Liver (tissue), 9 donors: ENCODE data around the gene AP2A2. TPM values are rescaled to one million over a fixed set of nuclear protein-coding genes. Genes with fewer than 3 reads are reported as not detected.

Experiments
- DNase-seq: peaks from one replicate; pipeline ENCODE4 v3.0.0-alpha.2; 2017; ENCODE audit warnings: low spot score
- H3K27ac ChIP-seq, 2 donors: one replicate each; pipeline ENCODE4 v1.7.0; 2013; ENCODE audit warnings: inconsistent platforms in 2 of 2, low read length in 2 of 2, control low read depth in 1 of 2, low read depth in 1 of 2, mild to moderate bottlenecking in 1 of 2
- H3K27me3 ChIP-seq, 4 donors: one replicate each; pipeline versions ENCODE4 v1.6.1 to v1.7.0; 2013; ENCODE audit warnings: low read length in 3 of 4, inconsistent platforms in 1 of 4, mild to moderate bottlenecking in 1 of 4, moderate library complexity in 1 of 4; ENCODE audit not compliant: control insufficient read depth in 4 of 4, insufficient read depth in 4 of 4
- H3K36me3 ChIP-seq, 4 donors: one replicate each; pipeline versions ENCODE4 v1.6.1 to v1.7.0; 2013; ENCODE audit warnings: low read length in 3 of 4, mild to moderate bottlenecking in 3 of 4, low read depth in 1 of 4, moderate library complexity in 1 of 4; ENCODE audit not compliant: control insufficient read depth in 4 of 4, insufficient read depth in 3 of 4
- H3K4me1 ChIP-seq, 4 donors: one replicate each; pipeline versions ENCODE4 v1.6.1 to v1.7.0; 2013; ENCODE audit warnings: low read length in 3 of 4, mild to moderate bottlenecking in 3 of 4, moderate library complexity in 1 of 4; ENCODE audit not compliant: control insufficient read depth in 4 of 4, insufficient read depth in 4 of 4
- H3K4me3 ChIP-seq, 3 donors: one replicate each; pipeline versions ENCODE4 v1.6.1 to v1.7.0; 2013; ENCODE audit warnings: low read length in 3 of 3, control low read depth in 1 of 3, low read depth in 1 of 3, mild to moderate bottlenecking in 1 of 3
- H3K9ac ChIP-seq, 2 donors: one replicate each; pipeline ENCODE4 v1.7.0; 2013; ENCODE audit warnings: low read length in 2 of 2, mild to moderate bottlenecking in 2 of 2, moderate library complexity in 2 of 2, control low read depth in 1 of 2, low read depth in 1 of 2
- H3K9me3 ChIP-seq, 4 donors: one replicate each; pipeline versions ENCODE4 v1.6.1 to v1.7.0; 2013; ENCODE audit warnings: low read length in 3 of 4; ENCODE audit not compliant: control insufficient read depth in 4 of 4
- CTCF ChIP-seq: fragments of 150-350 bp; IDR thresholded peaks from 2 replicates; pipeline ENCODE4 v1.5.1; 2017; ENCODE audit warnings: improper control_type of control experiment, low read depth, low read length; ENCODE audit not compliant: missing input control
- EGR1 ChIP-seq, 2 donors: IDR thresholded peaks; 2 replicates each; pipeline ENCODE4 v1.6.1; 2016 to 2018; ENCODE audit warnings: antibody characterized with exemption in 2 of 2, low read depth in 2 of 2
- FOXA1 ChIP-seq: IDR thresholded peaks from 2 replicates; pipeline ENCODE4 v1.6.1; 2016; ENCODE audit warnings: antibody characterized with exemption
- FOXA2 ChIP-seq: IDR thresholded peaks from 2 replicates; pipeline ENCODE4 v1.6.1; 2016; ENCODE audit warnings: antibody characterized with exemption
- GABPA ChIP-seq, 2 donors: IDR thresholded peaks in 1 of 2; conservative IDR thresholded peaks in 1 of 2; 2 replicates each; pipeline ENCODE4 v1.6.1; 2016; ENCODE audit warnings: antibody characterized with exemption in 2 of 2, mild to moderate bottlenecking in 1 of 2, moderate library complexity in 1 of 2
- HNF4A ChIP-seq, 2 donors: conservative IDR thresholded peaks; 2 replicates each; pipeline ENCODE4 v1.6.1; 2016; ENCODE audit warnings: antibody characterized with exemption in 2 of 2, mild to moderate bottlenecking in 2 of 2
- HNF4G ChIP-seq: IDR thresholded peaks from 2 replicates; pipeline ENCODE4 v1.6.1; 2016; ENCODE audit warnings: antibody characterized with exemption
- JUND ChIP-seq, 2 donors: IDR thresholded peaks; 2 replicates each; pipeline ENCODE4 v1.6.1; 2016; ENCODE audit warnings: antibody characterized with exemption in 2 of 2
- MAX ChIP-seq: IDR thresholded peaks from 2 replicates; pipeline ENCODE4 v1.6.1; 2016; ENCODE audit warnings: antibody characterized with exemption
- NR2F2 ChIP-seq: IDR thresholded peaks from 2 replicates; pipeline ENCODE4 v1.6.1; 2016; ENCODE audit warnings: antibody characterized with exemption
- RAD21 ChIP-seq, 2 donors: IDR thresholded peaks; 2 replicates each; pipeline ENCODE4 v1.6.1; 2016; ENCODE audit warnings: antibody characterized with exemption in 2 of 2, mild to moderate bottlenecking in 2 of 2
- REST ChIP-seq: IDR thresholded peaks from 2 replicates; pipeline ENCODE4 v1.6.1; 2016; ENCODE audit warnings: antibody characterized with exemption, mild to moderate bottlenecking
- RXRA ChIP-seq, 2 donors: IDR thresholded peaks; 2 replicates each; pipeline ENCODE4 v1.6.1; 2017 to 2018; ENCODE audit warnings: antibody characterized with exemption in 2 of 2, mild to moderate bottlenecking in 1 of 2
- SP1 ChIP-seq: IDR thresholded peaks from 2 replicates; pipeline ENCODE4 v1.6.1; 2018; ENCODE audit warnings: antibody characterized with exemption, mild to moderate bottlenecking
- TAF1 ChIP-seq: conservative IDR thresholded peaks from 2 replicates; pipeline ENCODE4 v1.6.1; 2016; ENCODE audit warnings: antibody characterized with exemption, mild to moderate bottlenecking
- YY1 ChIP-seq: IDR thresholded peaks from 2 replicates; pipeline ENCODE4 v1.6.1; 2016; ENCODE audit warnings: antibody characterized with exemption, mild to moderate bottlenecking
- ZBTB33 ChIP-seq: IDR thresholded peaks from 2 replicates; pipeline ENCODE4 v1.6.1; 2016; ENCODE audit warnings: antibody characterized with exemption
- WGBS: extraction: QIAGEN DNeasy Blood & Tissue Kit; methylation state at CpG from one replicate; pipeline ENCODE4 v1.1.7; 2013; 5-methylcytosine and 5-hydroxymethylcytosine counted together
- polyA plus RNA-seq, 2 donors: library from polyadenylated mRNA; stranded (reverse) in 1 of 2; unstranded in 1 of 2; fragments of 200-250 nt in 1 of 2; fragments of >200 nt in 1 of 2; fragmentation: Nextera tagmentation in 1 of 2; extraction: Ambion mirVana in 1 of 2; gene quantifications; one replicate each; pipeline versions ENCODE4 v1.2.1 to v1.2.3, GENCODE V29; 2013 to 2015
- total RNA-seq, 2 donors: library from RNA; depleted of rRNA; stranded (reverse); fragments of >200 nt; gene quantifications; one replicate each; pipeline ENCODE4 v1.2.3, GENCODE V29; 2014
- TF ChIP-seq, protein P1 (sequence below): IDR thresholded peaks from 2 replicates; pipeline ENCODE4 v1.6.1; 2016; ENCODE audit warnings: antibody characterized with exemption
- donor health status: healthy.
- donor health status: healthy.
- donor health status: healthy.
- donor health status: healthy.
- donor health status: healthy.

The AP2A2 gene
- total and polyA plus RNA-seq, 4 donors: 20.5 to 39.7 (median 23.8) TPM

GRCh38 chr11:894575-895201 lies 31.0 kb upstream of the AP2A2 start:
- 92% methylated on average over 12 of the region's 12 CpGs for WGBS
- TF ChIP-seq MAX (no peak), NR2F2 (no peak), ZBTB33 (no peak), FOXA1 (no peak), REST (no peak), EGR1 (IDR thresholded peaks at IDR 0.05; ENCODE audit: low read depth in 2 of 2) (no peak), FOXA2 (no peak), HNF4G (no peak), SP1 (no peak), YY1 (no peak), HNF4A (conservative IDR thresholded peaks at IDR 0.05) (no peak), RXRA (IDR thresholded peaks at IDR 0.05) (no peak), GABPA (IDR thresholded peaks at IDR 0.05 in 1 of 2, conservative IDR thresholded peaks at IDR 0.05 in 1 of 2) (no peak), RAD21 (IDR thresholded peaks at IDR 0.05) (no peak), TAF1 (no peak), JUND (IDR thresholded peaks at IDR 0.05) (no peak), CTCF (no peak)
- TF ChIP-seq, protein P1, sequence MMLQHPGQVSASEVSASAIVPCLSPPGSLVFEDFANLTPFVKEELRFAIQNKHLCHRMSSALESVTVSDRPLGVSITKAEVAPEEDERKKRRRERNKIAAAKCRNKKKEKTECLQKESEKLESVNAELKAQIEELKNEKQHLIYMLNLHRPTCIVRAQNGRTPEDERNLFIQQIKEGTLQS: no peak
- Histone ChIP-seq H3K9ac (no peak overlapping the region), H3K9me3 (no peaks in the 10 kb centered on the region), H3K4me1 (no peaks in the 10 kb centered on the region), H3K27me3 (no peaks in the 10 kb centered on the region), H3K36me3 (peaks cover 7 to 29% (median 14%) of the 10 kb centered on the region in 4 donors), H3K4me3 (no peak overlapping the region), H3K27ac (no peak overlapping the region)
- no peak for DNase-seq
